GM12878 (cell line): ENCODE results near the gene BTBD1. TPM values are rescaled to one million over a fixed set of nuclear protein-coding genes. Genes with fewer than 3 reads are reported as not detected.
A peak's percentile ranks its signal among the peaks of the same experiment; 100 is the strongest.

Source experiments
- ATAC-seq: fragments of 200-7000 bp; cut with Tn5 transposase; 3 replicates; pipeline ENCODE4 v1.9.1; 2020; ENCODE audit warnings: mild to moderate bottlenecking, moderate library complexity
- BruUV-seq: library from RNA; stranded (reverse); fragments of 400-500 nt; replicated peaks from 2 replicates; lab custom pipeline; 2021; lab: Mats Ljungman, UMichigan
- CTCF ChIA-PET: fragments of 300-600 bp; sonication (Branson Sonifier 250); formaldehyde crosslinking; extraction: SDS; loops from one replicate; lab custom pipeline; 2021; ENCODE audit warnings: inconsistent platforms; lab: Yijun Ruan, JAX
- POLR2A ChIA-PET: fragments of 350-600 bp; formaldehyde crosslinking; extraction: SDS; loops from one replicate; lab custom pipeline; 2021; ENCODE audit warnings: inconsistent platforms; lab: Charles Lee
- RAD21 ChIA-PET: fragments of 300-600 bp; sonication (Branson Sonifier 250); formaldehyde crosslinking; loops from one replicate; lab custom pipeline; 2023; ENCODE audit warnings: antibody characterized with exemption; ENCODE audit not compliant: unreplicated experiment; lab: Charles Lee
- SMC1A ChIA-PET: fragments of 300-600 bp; sonication (Branson Sonifier 250); formaldehyde crosslinking; loops from one replicate; lab custom pipeline; 2023; ENCODE audit not compliant: unreplicated experiment, uncharacterized antibody; lab: Charles Lee
- DNase-seq: peaks from one replicate; pipeline ENCODE4 v3.0.0-alpha.2; 2011; ENCODE audit warnings: low read depth, low spot score
- FAIRE-seq: peaks from 3 replicates; lab custom pipeline; 2011; peaks lifted over from hg19 to GRCh38; lab: Jason Lieb, UNC
- H2AFZ ChIP-seq: 2 replicates; pipeline ENCODE4 v1.6.0; 2011; ENCODE audit warnings: low read depth, low read length, control low read depth; ENCODE audit not compliant: control insufficient read depth
- H3K27ac ChIP-seq: 2 replicates; pipeline ENCODE4 v1.5.1; 2011; ENCODE audit warnings: control low read depth; ENCODE audit not compliant: control insufficient read depth, insufficient read depth
- H3K27me3 ChIP-seq, 2 experiments: replicated peaks in 1 of 2; 2 replicates each; pipeline versions ENCODE4 v1.6.0 to v1.6.1; 2011; ENCODE audit warnings: low read length in 1 of 2; ENCODE audit not compliant: control insufficient read depth in 2 of 2, insufficient read depth in 2 of 2
- H3K36me3 ChIP-seq, 2 experiments: 2 replicates each; pipeline ENCODE4 v1.5.1; 2011; ENCODE audit warnings: low read length in 1 of 2; ENCODE audit not compliant: control insufficient read depth in 2 of 2, insufficient read depth in 2 of 2
- H3K4me1 ChIP-seq: 2 replicates; pipeline ENCODE4 v1.6.1; 2011; ENCODE audit warnings: mild to moderate bottlenecking, low read length, moderate library complexity, mixed read lengths; ENCODE audit not compliant: control insufficient read depth, insufficient read depth
- H3K4me2 ChIP-seq: 2 replicates; pipeline ENCODE4 v1.6.0; 2011; ENCODE audit warnings: control low read depth; ENCODE audit not compliant: control insufficient read depth, insufficient read depth
- H3K4me3 ChIP-seq: fragments of 200-600 bp; sonication (generic); 2 replicates; pipeline ENCODE4 v1.5.1; 2016
- H3K79me2 ChIP-seq: 2 replicates; pipeline ENCODE4 v1.6.0; 2011; ENCODE audit warnings: low read length; ENCODE audit not compliant: control insufficient read depth, insufficient read depth
- H3K9ac ChIP-seq: 2 replicates; pipeline ENCODE4 v1.8.0; 2011; ENCODE audit warnings: low read length, control low read depth, mixed read lengths; ENCODE audit not compliant: control insufficient read depth, insufficient read depth
- H3K9me3 ChIP-seq: replicated peaks from 3 replicates; pipeline ENCODE4 v1.5.1; 2011; ENCODE audit warnings: mild to moderate bottlenecking, low read length; ENCODE audit not compliant: control insufficient read depth, insufficient read depth
- H4K20me1 ChIP-seq: 2 replicates; pipeline ENCODE4 v1.6.0; 2011; ENCODE audit not compliant: control insufficient read depth, insufficient read depth
- BCL11A ChIP-seq: IDR thresholded peaks from 2 replicates; pipeline ENCODE4 v1.6.1; 2011; ENCODE audit warnings: low read depth, low read length
- DPF2 ChIP-seq: fragments of 450-650 bp; IDR thresholded peaks from 2 replicates; pipeline ENCODE4 v1.6.1; 2017; ENCODE audit warnings: mild to moderate bottlenecking
- MTA2 ChIP-seq: fragments of 450-650 bp; IDR thresholded peaks from 2 replicates; pipeline ENCODE4 v1.6.1; 2016; ENCODE audit warnings: low read depth, mild to moderate bottlenecking, moderate library complexity
- POLR2AphosphoS5 ChIP-seq: IDR thresholded peaks from 2 replicates; pipeline ENCODE4 v1.6.1; 2011; ENCODE audit warnings: mild to moderate bottlenecking, low read length, inconsistent platforms
- WGBS: methylation state at CpG from one replicate; pipeline ENCODE4 v1.1.6; 2016; ENCODE audit warnings: low lambda C conversion rate; ENCODE audit not compliant: insufficient replicate concordance, insufficient coverage; ENCODE audit errors: missing lambda C conversion rate; 5-methylcytosine and 5-hydroxymethylcytosine counted together
- in situ Hi-C: fragments of 300-500 bp; cut with MboI; formaldehyde crosslinking; loops from 9 replicates; pipeline ENCODE4 v1.14.3; 2018; ENCODE audit warnings: mixed read lengths
- intact Hi-C: fragments of 100-400 bp; cut with micrococcal nuclease; formaldehyde crosslinking; loops from one replicate; pipeline ENCODE4 v1.14.2; 2022; ENCODE audit not compliant: unreplicated experiment
- polyA plus RNA-seq, 11 experiments: library from polyadenylated mRNA; depleted of rRNA in 4 of 11; unstranded in 6 of 11; stranded (reverse) in 5 of 11; fragments of >200 nt; fragmentation: Nextera tagmentation in 4 of 11; fragmentation: Illumina TruSeq in 1 of 11; extraction: Ambion mirVana in 4 of 11; extraction: Trizol in 1 of 11; gene quantifications; 1 replicate in 1 of 11; 2 replicates in 10 of 11; pipeline versions ENCODE4 v1.2.1 to v1.2.3, GENCODE V29; 2011 to 2016; ENCODE audit warnings: inconsistent platforms in 2 of 11, missing spikeins in 2 of 11, low read depth in 1 of 11
- total RNA-seq, 4 experiments: library from RNA; depleted of rRNA in 3 of 4; stranded (reverse); fragments of >200 nt in 3 of 4; fragmentation: Illumina TruSeq in 1 of 4; extraction: Trizol in 1 of 4; gene quantifications; 2 replicates each; pipeline versions ENCODE4 v1.2.1 to v1.2.3, GENCODE V29; 2013 to 2021
- TF ChIP-seq, protein P1 (sequence below): fragments of 450-650 bp; IDR thresholded peaks from 2 replicates; pipeline ENCODE4 v1.6.1; 2016; ENCODE audit warnings: mild to moderate bottlenecking
- TF ChIP-seq, protein P2 (sequence below): IDR thresholded peaks from 2 replicates; pipeline ENCODE4 v1.6.1; 2011; ENCODE audit warnings: borderline replicate concordance, low read depth, mild to moderate bottlenecking, moderate library complexity, mixed read lengths, low read length; ENCODE audit not compliant: insufficient read depth; ENCODE audit errors: extremely low read length

The BTBD1 gene
- total and polyA plus RNA-seq, 10 of the 15 experiments (the other 5 are each of a cell fraction or from before 2014, with no cell fraction given): 17.5 to 90.4 (median 73.1) TPM

DNA sequence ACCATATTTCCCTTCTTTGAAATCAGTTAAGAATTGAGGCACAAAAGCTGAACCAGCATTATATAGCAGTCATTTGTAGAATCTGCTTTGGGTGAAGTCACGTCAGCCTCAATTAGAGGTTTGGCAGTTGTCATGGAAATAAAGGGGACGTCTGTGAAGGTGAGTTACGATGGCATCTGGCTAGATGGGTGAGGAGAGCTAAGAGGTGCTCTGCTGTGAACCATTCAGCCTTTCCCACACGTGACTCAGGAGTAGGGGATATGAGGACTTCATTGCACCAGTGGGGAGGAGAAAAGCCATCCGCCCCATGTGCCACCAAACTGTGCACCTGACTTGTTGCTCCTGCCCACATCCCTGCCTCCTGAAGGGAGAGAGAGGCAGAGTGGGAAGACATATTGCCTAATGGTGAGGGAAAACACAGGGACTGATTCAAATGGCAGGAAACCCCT is 52.8 kb downstream of the BTBD1 start:
- H2AFZ ChIP-seq: no peak overlapping the region
- H3K9me3 ChIP-seq: no peaks in the 10 kb centered on the region
- 57% methylated on average over 5 of the region's 5 CpGs for WGBS
- no peaks in the 10 kb centered on the region for H3K27me3 ChIP-seq
- no peak for ATAC-seq
- peaks cover 3 to 8% of the 10 kb centered on the region in 2 experiments; a peak in 2 of 4 replicates for H3K36me3 ChIP-seq
- BruUV-seq: no TSS peak
- ChIA-PET CTCF (interaction anchor here (1.0 to 2.4 kb wide), 4 partner anchors 49 to 483 kb away, joined by 3 to 7 read pairs (median 4); no protein-coding TSS in a partner anchor), POLR2A (no interaction called here), RAD21 (no interaction called here), SMC1A (interaction anchor here (0.6 to 1.0 kb wide), 2 partner anchors 28 to 54 kb away, joined by 3 to 4 read pairs; partner anchors contain the start of gene RAMAC)
- no peaks in the 10 kb centered on the region for H4K20me1 ChIP-seq
- H3K79me2 ChIP-seq: peaks cover 20% of the 10 kb centered on the region
- H3K4me1 ChIP-seq: peaks cover 6% of the 10 kb centered on the region; the same call in 1 of the 2 replicates
- H3K4me3 ChIP-seq: no peak overlapping the region
- TF ChIP-seq BCL11A (0 out of 2 replicates have a peak, but pooled peaks have one; percentile 18), DPF2 (no peak), POLR2AphosphoS5 (0 out of 2 replicates have a peak, but pooled peaks have one; percentile 40), MTA2 (no peak)
- TF ChIP-seq, protein P1, sequence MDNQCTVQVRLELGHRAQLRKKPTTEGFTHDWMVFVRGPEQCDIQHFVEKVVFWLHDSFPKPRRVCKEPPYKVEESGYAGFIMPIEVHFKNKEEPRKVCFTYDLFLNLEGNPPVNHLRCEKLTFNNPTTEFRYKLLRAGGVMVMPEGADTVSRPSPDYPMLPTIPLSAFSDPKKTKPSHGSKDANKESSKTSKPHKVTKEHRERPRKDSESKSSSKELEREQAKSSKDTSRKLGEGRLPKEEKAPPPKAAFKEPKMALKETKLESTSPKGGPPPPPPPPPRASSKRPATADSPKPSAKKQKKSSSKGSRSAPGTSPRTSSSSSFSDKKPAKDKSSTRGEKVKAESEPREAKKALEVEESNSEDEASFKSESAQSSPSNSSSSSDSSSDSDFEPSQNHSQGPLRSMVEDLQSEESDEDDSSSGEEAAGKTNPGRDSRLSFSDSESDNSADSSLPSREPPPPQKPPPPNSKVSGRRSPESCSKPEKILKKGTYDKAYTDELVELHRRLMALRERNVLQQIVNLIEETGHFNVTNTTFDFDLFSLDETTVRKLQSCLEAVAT: no peak
- TF ChIP-seq, protein P2, sequence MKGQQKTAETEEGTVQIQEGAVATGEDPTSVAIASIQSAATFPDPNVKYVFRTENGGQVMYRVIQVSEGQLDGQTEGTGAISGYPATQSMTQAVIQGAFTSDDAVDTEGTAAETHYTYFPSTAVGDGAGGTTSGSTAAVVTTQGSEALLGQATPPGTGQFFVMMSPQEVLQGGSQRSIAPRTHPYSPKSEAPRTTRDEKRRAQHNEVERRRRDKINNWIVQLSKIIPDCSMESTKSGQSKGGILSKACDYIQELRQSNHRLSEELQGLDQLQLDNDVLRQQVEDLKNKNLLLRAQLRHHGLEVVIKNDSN: peak; percentile 28
- no peak for FAIRE-seq
- in situ Hi-C loops (loop anchor here (5.0 kb wide), 1 partner anchor 198 kb away; no protein-coding TSS in a partner anchor), intact Hi-C loops (loop anchor here (5.0 kb wide), 1 partner anchor 53 kb away; the partner anchor contains the start of gene BTBD1)
- no peak for DNase-seq
- no peak overlapping the region for H3K27ac ChIP-seq
- no peak overlapping the region for H3K4me2 ChIP-seq
- H3K9ac ChIP-seq: no peak overlapping the region
